H9 (cell line): Measurements from ENCODE around the gene MKRN1. TPM values are rescaled to one million over a fixed set of nuclear protein-coding genes. Genes with fewer than 3 reads are reported as not detected.

Source experiments
- DNase-seq: peaks from one replicate; pipeline ENCODE4 v3.0.0-alpha.2; 2017
- H2AFZ ChIP-seq: one replicate; pipeline ENCODE4 v1.6.1; 2013; ENCODE audit warnings: mild to moderate bottlenecking, low read length, control low read depth, moderate library complexity
- H2AK5ac ChIP-seq: 2 replicates; pipeline ENCODE4 v1.6.1; 2013; ENCODE audit warnings: low read length, control low read depth, mixed read lengths; ENCODE audit not compliant: insufficient read length
- H2BK120ac ChIP-seq: one replicate; pipeline ENCODE4 v1.6.1; 2013; ENCODE audit warnings: low read depth, mild to moderate bottlenecking, low read length, control low read depth, inconsistent platforms; ENCODE audit not compliant: poor library complexity, severe bottlenecking
- H2BK12ac ChIP-seq: 2 replicates; pipeline ENCODE4 v1.6.1; 2013; ENCODE audit warnings: low read length, control low read depth, mixed read lengths, low read depth; ENCODE audit not compliant: insufficient read length
- H2BK15ac ChIP-seq: 2 replicates; pipeline ENCODE4 v1.6.1; 2013; ENCODE audit warnings: low read depth, low read length, control low read depth
- H2BK20ac ChIP-seq: one replicate; pipeline ENCODE4 v1.6.1; 2013; ENCODE audit warnings: low read depth, mild to moderate bottlenecking, low read length, control low read depth, inconsistent platforms; ENCODE audit not compliant: poor library complexity, severe bottlenecking
- H2BK5ac ChIP-seq: 2 replicates; pipeline ENCODE4 v1.6.1; 2013; ENCODE audit warnings: low read length, control low read depth, mixed read lengths; ENCODE audit not compliant: insufficient read length
- H3K14ac ChIP-seq: 2 replicates; pipeline ENCODE4 v1.6.1; 2013; ENCODE audit warnings: low read length, control low read depth; ENCODE audit not compliant: insufficient read depth
- H3K18ac ChIP-seq: 2 replicates; pipeline ENCODE4 v1.6.1; 2013; ENCODE audit warnings: low read depth, mild to moderate bottlenecking, mixed read lengths, low read length, control low read depth; ENCODE audit not compliant: insufficient read length
- H3K23ac ChIP-seq: 2 replicates; pipeline ENCODE4 v1.6.1; 2013; ENCODE audit warnings: low read length, control low read depth, mixed read lengths, low read depth; ENCODE audit not compliant: insufficient read length
- H3K23me2 ChIP-seq: 2 replicates; pipeline ENCODE4 v1.6.1; 2013; ENCODE audit warnings: low read depth, mild to moderate bottlenecking, mixed read lengths, low read length, control low read depth; ENCODE audit not compliant: insufficient read length, poor library complexity, severe bottlenecking
- H3K27ac ChIP-seq: 2 replicates; pipeline ENCODE4 v1.5.1; 2013; ENCODE audit warnings: low read length, control low read depth, mixed read lengths, low read depth; ENCODE audit not compliant: insufficient read length
- H3K27me3 ChIP-seq: 2 replicates; pipeline ENCODE4 v1.6.1; 2013; ENCODE audit warnings: low read length, control low read depth, inconsistent platforms; ENCODE audit not compliant: insufficient read depth
- H3K4ac ChIP-seq: 2 replicates; pipeline ENCODE4 v1.6.1; 2013; ENCODE audit warnings: low read depth, mild to moderate bottlenecking, control low read depth, inconsistent platforms, low read length, moderate library complexity
- H3K4me1 ChIP-seq: 2 replicates; pipeline ENCODE4 v1.6.1; 2013; ENCODE audit warnings: low read length, control low read depth, inconsistent platforms; ENCODE audit not compliant: insufficient read depth
- H3K4me2 ChIP-seq: 2 replicates; pipeline ENCODE4 v1.6.1; 2013; ENCODE audit warnings: low read length, control low read depth, mixed read lengths; ENCODE audit not compliant: insufficient read length, insufficient read depth
- H3K56ac ChIP-seq: 2 replicates; pipeline ENCODE4 v1.6.1; 2013; ENCODE audit warnings: low read depth, mild to moderate bottlenecking, mixed read lengths, low read length, control low read depth; ENCODE audit not compliant: insufficient read length
- H3K79me1 ChIP-seq: 2 replicates; pipeline ENCODE4 v1.6.1; 2013; ENCODE audit warnings: low read depth, mild to moderate bottlenecking, moderate library complexity, low read length, control low read depth, inconsistent platforms; ENCODE audit not compliant: insufficient read depth, poor library complexity, severe bottlenecking
- H3K79me2 ChIP-seq: 2 replicates; pipeline ENCODE4 v1.6.1; 2013; ENCODE audit warnings: low read length, control low read depth, inconsistent platforms; ENCODE audit not compliant: insufficient read depth
- H3K9ac ChIP-seq: 2 replicates; pipeline ENCODE4 v1.6.1; 2013; ENCODE audit warnings: low read length, control low read depth, mixed read lengths; ENCODE audit not compliant: insufficient read length; ENCODE audit errors: extremely low read depth
- H3K9me3 ChIP-seq: one replicate; pipeline ENCODE4 v1.6.1; 2013; ENCODE audit warnings: low read depth, low read length, inconsistent platforms; ENCODE audit not compliant: control insufficient read depth
- H3T11ph ChIP-seq: one replicate; pipeline ENCODE4 v1.6.1; 2013; ENCODE audit warnings: mild to moderate bottlenecking, low read length, control low read depth, inconsistent platforms
- H4K20me1 ChIP-seq: one replicate; pipeline ENCODE4 v1.6.1; 2013; ENCODE audit not compliant: control insufficient read depth, insufficient read length, insufficient read depth
- H4K5ac ChIP-seq: 2 replicates; pipeline ENCODE4 v1.6.1; 2013; ENCODE audit warnings: low read depth, mild to moderate bottlenecking, mixed read lengths, low read length, control low read depth; ENCODE audit not compliant: insufficient read length
- H4K8ac ChIP-seq: replicated peaks from 2 replicates; pipeline ENCODE4 v1.6.1; 2013; ENCODE audit warnings: low read length, control low read depth, mixed read lengths, low read depth; ENCODE audit not compliant: insufficient read length
- H4K91ac ChIP-seq: 2 replicates; pipeline ENCODE4 v1.6.1; 2013; ENCODE audit warnings: low read depth, mild to moderate bottlenecking, moderate library complexity, mixed read lengths, low read length, control low read depth; ENCODE audit not compliant: insufficient read length
- H3K27ac Mint-ChIP-seq, 3 experiments: 2 replicates in 2 of 3; 3 replicates in 1 of 3; pipeline ENCODE4 v1.8.0; 2020 to 2021; ENCODE audit warnings: mixed read lengths in 3 of 3, mild to moderate bottlenecking in 1 of 3, moderate library complexity in 1 of 3
- H3K27me3 Mint-ChIP-seq: 2 replicates; pipeline ENCODE4 v1.8.0; 2021; ENCODE audit warnings: low read depth, mild to moderate bottlenecking, moderate library complexity, mixed read lengths
- H3K36me3 Mint-ChIP-seq, 3 experiments: 2 replicates in 2 of 3; 3 replicates in 1 of 3; pipeline ENCODE4 v1.8.0; 2020 to 2021; ENCODE audit warnings: low read depth in 3 of 3, mixed read lengths in 3 of 3; ENCODE audit not compliant: insufficient read depth in 1 of 3
- H3K4me1 Mint-ChIP-seq, 2 experiments: 2 replicates each; pipeline ENCODE4 v1.8.0; 2020; ENCODE audit warnings: mixed read lengths in 2 of 2
- H3K4me3 Mint-ChIP-seq, 2 experiments: 2 replicates in 1 of 2; 3 replicates in 1 of 2; pipeline ENCODE4 v1.8.0; 2020 to 2021; ENCODE audit warnings: mild to moderate bottlenecking in 2 of 2, mixed read lengths in 2 of 2, moderate library complexity in 1 of 2
- H3K9me3 Mint-ChIP-seq, 2 experiments: 2 replicates in 1 of 2; 3 replicates in 1 of 2; pipeline ENCODE4 v1.8.0; 2020; ENCODE audit warnings: mild to moderate bottlenecking in 2 of 2, mixed read lengths in 2 of 2, moderate library complexity in 1 of 2
- CTCF ChIP-seq: fragments of 200-600 bp; sonication (generic); conservative IDR thresholded peaks from 3 replicates; pipeline ENCODE4 v1.8.0; 2021; ENCODE audit warnings: antibody characterized with exemption, mild to moderate bottlenecking
- WGBS: extraction: QIAGEN DNeasy Blood & Tissue Kit; methylation state at CpG from one replicate; pipeline ENCODE4 v1.1.7; 2013; ENCODE audit warnings: missing lambda C conversion rate, low lambda C conversion rate, mixed read lengths; ENCODE audit not compliant: insufficient read length; ENCODE audit errors: extremely low coverage; 5-methylcytosine and 5-hydroxymethylcytosine counted together
- total RNA-seq: library from RNA; stranded (reverse); gene quantifications from 2 replicates; pipeline ENCODE4 v1.2.1, GENCODE V29; 2021

The MKRN1 gene
- total RNA-seq, 1 experiment from 2014 or later: 106 TPM

- H3K4ac ChIP-seq: no peak overlapping the region
- no peak overlapping the region for H4K5ac ChIP-seq
- H2AFZ ChIP-seq: no peak overlapping the region
- no peaks in the 10 kb centered on the region for H3K23me2 ChIP-seq
- H2BK5ac ChIP-seq: no peak overlapping the region
- no peak overlapping the region for H3K56ac ChIP-seq
- Mint-ChIP-seq H3K27ac (peak overlapping the region in 1 of 3 experiments; percentile 72; a peak in 1 of 7 replicates), H3K27me3 (no peaks in the 10 kb centered on the region), H3K9me3 (no peaks in the 10 kb centered on the region), H3K36me3 (no peaks in the 10 kb centered on the region), H3K4me3 (no peak overlapping the region), H3K4me1 (peaks cover 4 to 5% of the 10 kb centered on the region in 2 experiments; a peak in 2 of 4 replicates)
- H2BK12ac ChIP-seq: no peak overlapping the region
- no peak overlapping the region for H3K18ac ChIP-seq
- H3K27me3 ChIP-seq: no peaks in the 10 kb centered on the region
- H3K79me2 ChIP-seq: no peaks in the 10 kb centered on the region
- H3T11ph ChIP-seq: no peak overlapping the region
- no peak overlapping the region for H3K4me2 ChIP-seq
- no peak overlapping the region for H4K8ac ChIP-seq
- WGBS: no CpG with 5 or more reads among the region's 5 CpGs
- H4K91ac ChIP-seq: no peak overlapping the region
- TF ChIP-seq CTCF: no peak
- H3K23ac ChIP-seq: no peak overlapping the region
- H2AK5ac ChIP-seq: no peak overlapping the region
- no peak for DNase-seq
- no peak overlapping the region for H2BK120ac ChIP-seq
- H2BK20ac ChIP-seq: no peak overlapping the region
- H3K9me3 ChIP-seq: no peaks in the 10 kb centered on the region
- no peak overlapping the region for H3K14ac ChIP-seq
- H3K79me1 ChIP-seq: no peaks in the 10 kb centered on the region
- H4K20me1 ChIP-seq: no peaks in the 10 kb centered on the region
- no peak overlapping the region for H3K9ac ChIP-seq
- H3K27ac ChIP-seq: no peak overlapping the region
- H3K4me1 ChIP-seq: no peaks in the 10 kb centered on the region
- no peak overlapping the region for H2BK15ac ChIP-seq
These were observed 18.0 kb upstream of the MKRN1 start for GRCh38 chr7:140497241-140497769.
